ENCODE results near the gene KIAA0586. TPM values are rescaled to one million over a fixed set of nuclear protein-coding genes. Genes with fewer than 3 reads are reported as not detected.

KIAA0586 gene
- polyA plus RNA-seq, 1 experiment = 9.4 TPM

DNA sequence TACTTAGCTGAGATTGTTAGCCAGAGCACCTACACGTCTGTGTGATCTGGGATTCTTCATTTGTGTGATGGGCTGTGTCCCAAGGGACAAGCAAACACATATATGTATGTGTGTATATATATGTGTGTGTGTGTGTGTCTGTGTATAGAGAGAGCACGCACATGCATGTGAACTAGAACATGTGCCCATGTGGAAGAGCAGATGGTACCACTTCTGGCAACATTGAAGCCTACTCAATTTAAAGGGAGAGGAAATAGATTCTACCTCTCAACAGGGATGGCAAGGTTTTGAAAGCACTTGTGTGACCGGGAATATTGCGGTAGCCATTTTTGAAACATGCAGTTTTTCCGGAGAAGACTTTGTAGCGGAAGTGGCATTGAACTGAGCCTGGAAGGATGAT, 30.4 kb upstream of the KIAA0586 start:
- DNase-seq (ENCODE audit: low read depth) = no peak
- ChIA-PET POLR2A (no interaction called here), CTCF (interaction anchor here (2.0 to 2.9 kb wide), 2 partner anchors 9 to 289 kb away, joined by 10 to 19 read pairs; no protein-coding TSS in a partner anchor)
- TF ChIP-seq, protein P1, sequence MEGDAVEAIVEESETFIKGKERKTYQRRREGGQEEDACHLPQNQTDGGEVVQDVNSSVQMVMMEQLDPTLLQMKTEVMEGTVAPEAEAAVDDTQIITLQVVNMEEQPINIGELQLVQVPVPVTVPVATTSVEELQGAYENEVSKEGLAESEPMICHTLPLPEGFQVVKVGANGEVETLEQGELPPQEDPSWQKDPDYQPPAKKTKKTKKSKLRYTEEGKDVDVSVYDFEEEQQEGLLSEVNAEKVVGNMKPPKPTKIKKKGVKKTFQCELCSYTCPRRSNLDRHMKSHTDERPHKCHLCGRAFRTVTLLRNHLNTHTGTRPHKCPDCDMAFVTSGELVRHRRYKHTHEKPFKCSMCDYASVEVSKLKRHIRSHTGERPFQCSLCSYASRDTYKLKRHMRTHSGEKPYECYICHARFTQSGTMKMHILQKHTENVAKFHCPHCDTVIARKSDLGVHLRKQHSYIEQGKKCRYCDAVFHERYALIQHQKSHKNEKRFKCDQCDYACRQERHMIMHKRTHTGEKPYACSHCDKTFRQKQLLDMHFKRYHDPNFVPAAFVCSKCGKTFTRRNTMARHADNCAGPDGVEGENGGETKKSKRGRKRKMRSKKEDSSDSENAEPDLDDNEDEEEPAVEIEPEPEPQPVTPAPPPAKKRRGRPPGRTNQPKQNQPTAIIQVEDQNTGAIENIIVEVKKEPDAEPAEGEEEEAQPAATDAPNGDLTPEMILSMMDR (IDR thresholded peaks at IDR 0.05; ENCODE audit: insufficient read depth, low read depth, low read length) = no peak
- Histone ChIP-seq H3K27me3 (ENCODE audit: control insufficient read depth, insufficient read depth, low read length) (no peaks in the 10 kb centered on the region), H3K4me3 (ENCODE audit: low read depth, low read length) (no peak overlapping the region), H3K36me3 (ENCODE audit: control insufficient read depth, insufficient read depth, low read length) (no peaks in the 10 kb centered on the region)

DNA sequence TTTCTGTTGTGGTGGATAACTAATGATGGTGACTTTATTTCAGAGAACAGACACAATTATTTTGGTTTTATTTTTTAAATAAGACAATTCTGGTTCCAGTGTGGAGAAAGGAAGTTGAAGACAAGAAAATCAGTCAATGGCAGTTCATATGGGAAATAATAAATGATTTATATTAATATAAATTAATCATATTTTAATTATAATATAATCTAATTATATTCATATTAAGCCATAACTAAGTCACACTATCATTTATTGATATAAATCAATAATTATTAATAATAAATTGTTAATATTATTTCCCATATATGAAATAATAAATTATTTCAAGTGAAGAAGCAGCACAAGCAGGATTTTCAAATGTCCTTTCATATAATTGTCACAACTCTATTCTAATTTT, 29.0 kb upstream of the KIAA0586 start:
- Histone ChIP-seq H3K36me3 (ENCODE audit: control insufficient read depth, insufficient read depth, low read length) (no peaks in the 10 kb centered on the region), H3K4me3 (ENCODE audit: low read depth, low read length) (no peak overlapping the region), H3K27me3 (ENCODE audit: control insufficient read depth, insufficient read depth, low read length) (no peaks in the 10 kb centered on the region)
- ChIA-PET POLR2A (no interaction called here), CTCF (no interaction called here)
- DNase-seq (ENCODE audit: low read depth) = no peak
- TF ChIP-seq, protein P1 (IDR thresholded peaks at IDR 0.05; ENCODE audit: insufficient read depth, low read depth, low read length) = no peak

DNA sequence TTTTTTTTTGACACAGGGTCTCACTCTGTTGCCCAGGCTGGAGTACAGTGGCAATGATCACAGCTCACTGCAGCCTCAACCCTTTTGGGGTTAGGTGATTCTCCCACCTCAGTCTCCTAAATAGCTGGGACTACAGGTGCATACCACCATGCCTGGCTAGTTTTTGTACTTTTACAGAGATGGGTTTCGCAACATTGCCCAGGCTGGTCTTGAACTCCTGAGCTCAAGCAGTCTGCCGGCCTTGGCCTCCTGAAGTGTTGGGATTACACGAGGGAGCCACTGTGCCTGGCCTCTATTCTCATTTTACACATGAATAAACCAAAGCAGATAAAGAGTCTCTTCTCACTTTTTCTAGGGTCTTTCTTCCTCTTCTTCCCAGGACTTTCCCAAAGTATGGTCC, 28.6 kb upstream of the KIAA0586 start:
- POLR2A ChIA-PET = no interaction called here
- CTCF ChIA-PET = interaction anchor here (0.7 kb wide), 1 partner anchor 49 kb away, joined by 3 read pairs; no protein-coding TSS in a partner anchor
- DNase-seq (ENCODE audit: low read depth) = no peak
- TF ChIP-seq, protein P1 (IDR thresholded peaks at IDR 0.05; ENCODE audit: insufficient read depth, low read depth, low read length) = no peak
- Histone ChIP-seq H3K36me3 (ENCODE audit: control insufficient read depth, insufficient read depth, low read length) (no peaks in the 10 kb centered on the region), H3K4me3 (ENCODE audit: low read depth, low read length) (no peak overlapping the region), H3K27me3 (ENCODE audit: control insufficient read depth, insufficient read depth, low read length) (no peaks in the 10 kb centered on the region)

DNA sequence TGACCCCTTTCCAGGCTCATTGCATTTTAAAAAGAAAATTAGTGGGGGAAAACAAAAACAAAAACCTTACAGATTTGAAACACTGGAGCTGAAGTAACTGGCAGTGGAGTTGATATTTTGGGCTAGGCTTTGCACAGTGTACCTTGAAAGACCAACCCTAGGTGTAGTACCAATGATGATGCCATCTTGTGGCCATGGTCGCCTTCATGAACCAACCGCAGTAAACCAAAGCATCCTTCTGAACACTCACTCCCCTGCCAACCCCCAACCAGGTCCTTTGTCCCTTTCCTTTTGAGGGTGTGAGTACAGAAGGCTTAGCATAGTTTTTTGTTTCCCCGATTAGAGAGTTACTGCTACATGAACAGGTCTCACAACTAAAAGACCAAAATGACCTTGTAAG, 25.9 kb upstream of the KIAA0586 start:
- Histone ChIP-seq H3K27me3 (ENCODE audit: control insufficient read depth, insufficient read depth, low read length) (no peaks in the 10 kb centered on the region), H3K4me3 (ENCODE audit: low read depth, low read length) (no peak overlapping the region), H3K36me3 (ENCODE audit: control insufficient read depth, insufficient read depth, low read length) (no peaks in the 10 kb centered on the region)
- DNase-seq (ENCODE audit: low read depth) = no peak
- POLR2A ChIA-PET = no interaction called here
- TF ChIP-seq, protein P1 (IDR thresholded peaks at IDR 0.05; ENCODE audit: insufficient read depth, low read depth, low read length) = no peak
- CTCF ChIA-PET = no interaction called here

DNA sequence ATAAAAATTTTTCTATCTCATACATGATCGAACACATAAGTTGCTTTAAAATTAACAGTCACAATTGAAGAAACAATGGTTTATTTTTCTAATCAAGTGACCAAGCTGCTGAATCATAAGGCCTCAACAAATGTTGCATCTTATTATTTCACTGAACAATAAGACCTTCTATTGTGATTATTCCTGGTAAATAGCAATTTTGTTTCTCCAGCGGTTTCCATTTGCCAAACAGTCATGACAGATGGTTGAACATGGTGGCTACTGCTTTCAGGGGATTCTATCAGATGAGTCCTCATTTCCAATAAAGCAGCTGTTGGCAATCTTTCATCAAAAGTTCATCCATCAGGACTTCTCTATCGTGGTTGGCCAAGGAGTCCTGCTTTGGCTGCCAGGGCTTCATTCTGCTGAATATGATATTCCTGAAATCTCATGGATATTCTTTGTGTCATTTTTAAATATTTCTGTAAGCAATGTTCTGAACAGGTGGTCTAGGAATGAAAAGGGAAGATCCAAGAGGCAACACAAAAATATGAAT, 18.8 kb upstream of the KIAA0586 start:
- Histone ChIP-seq H3K4me3 (ENCODE audit: low read depth, low read length) (no peak overlapping the region), H3K36me3 (ENCODE audit: control insufficient read depth, insufficient read depth, low read length) (peaks cover 1% of the 10 kb centered on the region; the same call in 1 of the 2 replicates), H3K27me3 (ENCODE audit: control insufficient read depth, insufficient read depth, low read length) (no peaks in the 10 kb centered on the region)
- POLR2A ChIA-PET = no interaction called here
- DNase-seq (ENCODE audit: low read depth) = no peak
- TF ChIP-seq, protein P1 (IDR thresholded peaks at IDR 0.05; ENCODE audit: insufficient read depth, low read depth, low read length) = no peak
- CTCF ChIA-PET = interaction anchor here (1.5 kb wide), 1 partner anchor 13 kb away, joined by 5 read pairs; the partner anchor contains the start of gene TOMM20L
